DND-41 (cell line): ENCODE results near the gene ZCCHC9.
"Not testable (repeated sequence)": the region's sequence is repeated elsewhere in the genome, so short reads cannot be mapped to it uniquely, and the experiment has no call there.

Source experiments
- ATAC-seq: fragments of 200-7000 bp; cut with Tn5 transposase; 3 replicates; pipeline ENCODE4 v1.9.1; 2021; ENCODE audit warnings: low read depth; ENCODE audit not compliant: insufficient read depth
- DNase-seq: peaks from one replicate; pipeline ENCODE4 v3.0.0-alpha.2; 2020
- H2AFZ ChIP-seq: 2 replicates; pipeline ENCODE4 v1.6.0; 2012; ENCODE audit warnings: low read depth, low read length
- H3K27ac ChIP-seq: 2 replicates; pipeline ENCODE4 v1.5.1; 2012; ENCODE audit warnings: low read length, inconsistent platforms
- H3K27me3 ChIP-seq: fragments of 200-600 bp; sonication (generic); 2 replicates; pipeline ENCODE4 v1.6.0; 2012; ENCODE audit warnings: low read length, mild to moderate bottlenecking, inconsistent platforms; ENCODE audit not compliant: insufficient read depth, poor library complexity
- H3K36me3 ChIP-seq: 2 replicates; pipeline ENCODE4 v1.5.1; 2012; ENCODE audit warnings: low read length, inconsistent platforms; ENCODE audit not compliant: insufficient read depth
- H3K4me1 ChIP-seq: 2 replicates; pipeline ENCODE4 v1.5.1; 2012; ENCODE audit warnings: mild to moderate bottlenecking, low read length; ENCODE audit not compliant: insufficient read depth
- H3K4me2 ChIP-seq: 2 replicates; pipeline ENCODE4 v1.6.0; 2012; ENCODE audit warnings: mild to moderate bottlenecking, moderate library complexity, low read length, inconsistent platforms; ENCODE audit not compliant: insufficient read depth
- H3K4me3 ChIP-seq, 2 experiments: fragments of 200-600 bp in 1 of 2; shearing (Covaris generic) in 1 of 2; 2 replicates each; pipeline ENCODE4 v1.5.1; 2012 to 2016; ENCODE audit warnings: inconsistent platforms in 2 of 2, low read length in 2 of 2, mild to moderate bottlenecking in 2 of 2, low read depth in 1 of 2, moderate library complexity in 1 of 2
- H3K79me2 ChIP-seq: 2 replicates; pipeline ENCODE4 v1.6.0; 2012; ENCODE audit warnings: low read length, inconsistent platforms; ENCODE audit not compliant: insufficient read depth
- H3K9ac ChIP-seq: 2 replicates; pipeline ENCODE4 v1.6.0; 2012; ENCODE audit warnings: low read depth, mild to moderate bottlenecking, inconsistent platforms, low read length, moderate library complexity
- H3K9me3 ChIP-seq: 2 replicates; pipeline ENCODE4 v1.5.1; 2012; ENCODE audit warnings: low read length, moderate library complexity, mild to moderate bottlenecking, inconsistent platforms; ENCODE audit not compliant: insufficient read depth, severe bottlenecking
- H4K20me1 ChIP-seq: 2 replicates; pipeline ENCODE4 v1.6.0; 2012; ENCODE audit warnings: low read length; ENCODE audit not compliant: insufficient read depth
- CTCF ChIP-seq: IDR thresholded peaks from 2 replicates; pipeline ENCODE4 v1.5.1; 2012; ENCODE audit warnings: borderline replicate concordance, low read length, moderate library complexity, mild to moderate bottlenecking; ENCODE audit not compliant: poor library complexity, severe bottlenecking; ENCODE audit errors: extremely low read depth
- EZH2 ChIP-seq: IDR thresholded peaks from 3 replicates; pipeline ENCODE4 v1.6.1; 2012; ENCODE audit warnings: borderline replicate concordance, low read depth, mild to moderate bottlenecking, moderate library complexity, low read length, inconsistent platforms; ENCODE audit not compliant: severe bottlenecking

ZCCHC9 gene

GRCh38 chr5:81268521-81269196 lies 32.7 kb upstream of the ZCCHC9 start:
- TF ChIP-seq CTCF (no peak), EZH2 (no peak)
- peaks cover 24% of the 10 kb centered on the region for H3K4me1 ChIP-seq
- H4K20me1 ChIP-seq = no peaks in the 10 kb centered on the region
- H3K27me3 ChIP-seq = no peaks in the 10 kb centered on the region
- H3K4me3 ChIP-seq = no peak overlapping the region
- H3K9me3 ChIP-seq = no peaks in the 10 kb centered on the region
- DNase-seq = no peak
- 0 out of 3 replicates have a peak, but pooled peaks have one; percentile 29 for ATAC-seq
- no peak overlapping the region for H2AFZ ChIP-seq
- no peak overlapping the region for H3K27ac ChIP-seq
- H3K9ac ChIP-seq = no peak overlapping the region
- no peaks in the 10 kb centered on the region for H3K36me3 ChIP-seq
- peaks cover 22% of the 10 kb centered on the region for H3K79me2 ChIP-seq
- H3K4me2 ChIP-seq = no peak overlapping the region

DNA sequence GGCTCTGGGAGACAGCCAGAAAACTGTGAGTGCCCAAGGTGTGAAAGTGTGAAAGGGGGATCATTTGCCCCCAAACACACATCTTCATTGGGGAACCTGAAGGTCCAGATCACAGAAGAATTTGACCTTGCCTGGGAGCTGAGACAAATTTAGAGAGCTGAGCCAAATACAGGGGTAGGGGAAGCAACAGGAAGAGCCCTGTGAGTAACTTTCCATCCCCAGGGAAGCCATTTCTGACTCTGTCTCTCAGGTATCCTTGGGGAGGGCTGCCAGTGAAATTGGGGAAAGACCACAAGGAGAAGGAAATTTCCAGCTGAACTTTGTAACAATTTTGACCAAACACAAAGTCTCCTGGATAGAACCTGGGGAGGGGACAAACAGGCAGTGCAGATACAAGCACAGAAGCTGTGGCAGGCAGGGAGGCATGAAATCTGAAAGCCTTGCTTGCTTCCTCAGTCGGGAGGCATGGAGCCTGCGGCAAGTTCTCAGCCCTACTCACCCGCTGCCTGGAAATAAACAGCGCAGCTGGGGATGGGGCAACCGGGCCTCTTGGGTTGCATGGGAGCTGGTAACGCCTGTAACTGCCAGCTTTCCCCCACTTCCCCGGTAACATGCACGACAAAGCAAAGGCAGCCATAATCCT lies 31.5 kb upstream of the ZCCHC9 start:
- Histone ChIP-seq H3K4me3 (no peak overlapping the region), H3K4me2 (peak overlapping the region; percentile 37; the same call in 1 of the 2 replicates), H3K27ac (peak overlapping the region; percentile 55), H3K4me1 (peaks cover 24% of the 10 kb centered on the region), H4K20me1 (no peaks in the 10 kb centered on the region), H3K79me2 (peaks cover 34% of the 10 kb centered on the region), H3K9ac (no peak overlapping the region), H2AFZ (no peak overlapping the region), H3K9me3 (no peaks in the 10 kb centered on the region), H3K36me3 (no peaks in the 10 kb centered on the region), H3K27me3 (no peaks in the 10 kb centered on the region)
- TF ChIP-seq EZH2 = no peak
- ATAC-seq = peak; percentile 33
- DNase-seq = peak; percentile 13

- not testable (repeated sequence) for H2AFZ ChIP-seq, H3K27me3 ChIP-seq, H3K9me3 ChIP-seq, H3K9ac ChIP-seq, H3K4me3 ChIP-seq, H3K36me3 ChIP-seq, H4K20me1 ChIP-seq
- H3K4me1 ChIP-seq = peaks cover 24% of the 10 kb centered on the region
- H3K79me2 ChIP-seq = peaks cover 40% of the 10 kb centered on the region
- DNase-seq = peak; percentile 69
- peak overlapping the region; percentile 55; the same call in 1 of the 2 replicates for H3K27ac ChIP-seq
- H3K4me2 ChIP-seq = 0 out of 2 replicates have a peak overlapping the region, but pooled peaks have one; percentile 37
- ATAC-seq = peak; percentile 85
Measured at GRCh38 chr5:81270394-81271027, 30.9 kb upstream of the ZCCHC9 start.

- Histone ChIP-seq H3K79me2 (peaks cover 14% of the 10 kb centered on the region; the same call in 1 of the 2 replicates), H3K27ac (no peak overlapping the region), H2AFZ (no peak overlapping the region), H3K9ac (no peak overlapping the region), H3K36me3 (no peaks in the 10 kb centered on the region), H3K9me3 (no peaks in the 10 kb centered on the region), H3K4me1 (no peaks in the 10 kb centered on the region), H3K4me2 (no peak overlapping the region), H4K20me1 (no peaks in the 10 kb centered on the region), H3K27me3 (no peaks in the 10 kb centered on the region), H3K4me3 (no peak overlapping the region)
- ATAC-seq (no peak), DNase-seq (no peak)
- no peak for TF ChIP-seq CTCF
- TF ChIP-seq EZH2 = no peak
Measured at GRCh38 chr5:81283976-81284375, 17.4 kb upstream of the ZCCHC9 start.
